GM18505 (cell line): ENCODE results near the gene MRTFA.
"Not testable (repeated sequence)": the region's sequence is repeated elsewhere in the genome, so short reads cannot be mapped to it uniquely, and the experiment has no call there.

ENCODE experiments used
- ATAC-seq: cut with Tn5 transposase; IDR thresholded peaks from one replicate; pipeline ENCODE4 v1.9.1; 2021; ENCODE audit not compliant: unreplicated experiment
- POLR2A ChIP-seq: IDR thresholded peaks from 4 replicates; pipeline ENCODE4 v1.6.1; 2011; ENCODE audit warnings: borderline replicate concordance; ENCODE audit not compliant: insufficient read depth, insufficient read length; ENCODE audit errors: extremely low read depth

MRTFA gene

DNA sequence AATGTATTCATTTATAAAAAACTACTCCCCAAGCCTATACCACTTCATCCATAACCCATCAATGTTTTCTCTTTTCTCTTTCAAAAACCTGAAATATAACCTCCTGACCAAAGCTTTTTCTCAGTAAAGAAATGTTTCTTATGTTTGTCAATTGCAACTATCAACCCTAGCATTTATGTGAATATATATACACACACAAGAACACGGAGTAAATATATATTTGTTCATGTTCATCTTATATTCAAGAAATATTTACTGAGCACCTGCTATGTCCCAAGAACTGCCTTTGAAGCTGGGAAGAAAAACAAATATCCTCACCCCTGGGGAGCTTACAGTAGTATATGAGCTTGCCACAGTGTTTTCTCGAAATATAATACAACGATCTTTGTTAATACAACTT lies 3.5 kb downstream of the MRTFA start:
- ATAC-seq, result no peak
- no peak for TF ChIP-seq POLR2A

DNA sequence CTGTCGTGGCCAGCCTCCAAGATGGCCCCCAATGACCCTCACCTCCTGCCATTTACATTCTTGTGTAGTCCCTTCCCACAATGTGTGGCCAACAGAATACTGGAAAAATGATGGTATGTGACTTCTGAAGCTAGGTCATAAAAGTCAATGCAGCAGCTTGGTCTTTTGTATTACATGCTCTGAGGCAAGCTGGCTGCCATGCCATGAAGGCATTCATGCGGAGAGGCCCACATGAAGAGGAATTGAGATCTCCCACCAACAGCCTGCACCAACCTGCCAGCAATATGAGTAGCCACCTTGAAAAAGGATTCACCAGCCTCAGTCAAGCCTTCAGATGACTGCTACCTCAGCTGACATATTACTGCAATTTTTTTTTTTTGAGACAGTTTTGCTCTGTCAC lies 4.6 kb downstream of the MRTFA start:
- ATAC-seq, result no peak
- TF ChIP-seq POLR2A, result no peak

DNA sequence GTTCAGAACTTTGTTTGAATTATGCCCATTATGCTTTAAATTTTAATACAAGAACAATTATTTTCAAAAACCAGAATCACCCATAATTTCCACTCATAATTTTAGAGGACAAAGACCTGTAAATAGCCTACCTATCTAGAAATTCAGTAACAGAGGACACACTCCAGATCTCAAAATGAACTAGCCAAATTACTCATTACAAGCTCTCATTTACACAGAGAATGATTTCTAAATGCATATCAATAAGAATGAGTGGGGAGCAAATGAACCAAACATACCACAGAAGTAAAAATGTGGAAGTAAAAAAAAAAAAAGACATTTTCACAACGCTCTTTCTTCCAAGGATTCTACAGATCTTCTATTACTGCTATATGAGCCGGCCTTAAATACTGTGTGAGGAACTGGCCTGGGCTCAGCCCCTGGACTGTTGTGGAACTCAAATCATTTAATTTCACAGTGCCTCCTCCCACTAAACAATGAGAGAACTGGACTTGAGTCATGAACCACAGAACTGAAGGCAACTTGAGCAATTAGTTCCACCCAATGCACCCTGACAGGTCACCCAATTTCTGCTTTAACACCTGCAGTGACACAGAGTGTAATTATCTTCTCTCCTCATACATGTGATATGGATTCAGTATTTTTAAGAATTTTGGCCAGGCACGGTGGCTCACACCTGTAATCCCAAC lies 8.0 kb downstream of the MRTFA start:
- TF ChIP-seq POLR2A, result no peak
- no peak for ATAC-seq

DNA sequence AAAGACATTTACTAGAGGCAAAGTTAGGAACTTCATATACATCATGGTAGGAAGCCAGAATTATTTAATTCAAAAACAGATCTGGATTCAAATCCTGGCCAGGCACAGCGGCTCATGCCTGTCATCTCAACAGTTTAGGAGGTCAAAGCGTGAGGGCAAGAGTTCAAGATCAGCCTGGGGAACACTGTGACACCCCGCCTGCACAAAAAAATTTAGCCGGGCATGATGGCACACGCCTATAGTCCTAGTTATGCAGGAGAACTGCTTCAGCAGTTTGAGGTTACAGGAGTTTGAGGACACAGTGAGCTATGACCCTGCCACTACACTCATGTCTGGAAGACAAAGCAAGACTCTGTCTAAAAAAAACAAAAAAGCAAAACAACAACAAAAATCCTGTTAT lies 8.9 kb downstream of the MRTFA start:
- ATAC-seq, result no peak

DNA sequence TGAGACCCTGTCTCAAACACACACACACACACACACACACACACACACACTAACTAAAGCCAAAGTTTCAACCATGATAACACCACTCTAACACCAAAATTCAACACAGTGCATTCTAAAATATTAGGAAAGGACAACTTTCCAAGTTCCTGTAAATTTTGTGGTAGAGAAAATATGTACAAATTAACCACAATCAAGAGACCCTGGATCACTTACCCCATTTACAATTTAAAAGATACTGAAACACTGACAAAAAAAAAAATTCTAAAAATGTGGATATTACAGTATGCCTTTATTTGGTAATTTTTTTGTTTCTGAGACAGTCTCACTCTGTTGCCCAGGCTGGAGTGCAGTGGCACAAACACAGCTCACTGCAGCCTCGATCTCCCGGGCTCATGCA lies 9.7 kb downstream of the MRTFA start:
- ATAC-seq, result no peak
- no peak for TF ChIP-seq POLR2A

More for the DNA sequence above, 8.9 kb downstream of the MRTFA start:
- TF ChIP-seq POLR2A, result no peak

DNA sequence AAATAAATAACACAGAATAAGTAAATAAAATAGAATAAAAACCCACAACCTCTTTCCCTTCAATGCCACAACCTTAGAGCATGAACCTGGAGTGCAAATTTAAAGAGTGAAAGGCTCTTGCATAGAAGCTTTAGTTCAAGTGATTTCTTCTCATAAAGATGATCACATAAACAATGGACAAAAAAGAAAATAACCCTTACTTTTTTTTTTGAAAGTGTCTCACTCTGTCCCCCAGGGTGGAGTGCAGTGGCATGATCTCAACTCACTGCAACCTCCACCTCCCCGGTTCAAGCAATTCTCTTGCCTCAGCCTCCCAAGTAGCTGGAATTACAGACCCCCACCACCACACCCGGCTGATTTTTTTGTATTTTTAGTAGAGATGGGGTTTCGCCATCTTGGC lies 10.7 kb downstream of the MRTFA start:
- ATAC-seq, result not testable (repeated sequence)

DNA sequence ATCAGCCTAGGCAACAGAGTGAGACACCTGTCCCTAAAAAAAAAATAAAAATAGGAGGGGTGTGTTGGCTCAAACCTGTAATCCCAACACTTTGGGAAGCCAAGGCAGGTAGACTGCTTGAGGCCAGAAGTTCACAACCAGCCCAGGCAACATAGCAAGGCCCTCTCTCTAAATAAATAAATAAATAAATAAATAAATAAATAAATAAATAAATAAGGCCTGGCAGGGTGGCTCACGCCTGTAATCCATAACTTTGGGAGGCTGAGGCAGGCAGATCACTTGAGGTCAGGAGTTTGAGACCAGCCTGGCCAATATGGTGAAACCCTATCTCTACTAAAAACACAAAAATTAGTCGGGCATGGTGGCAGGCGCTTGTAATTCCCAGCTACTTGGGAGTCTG lies 11.2 kb downstream of the MRTFA start:
- ATAC-seq, result not testable (repeated sequence)

DNA sequence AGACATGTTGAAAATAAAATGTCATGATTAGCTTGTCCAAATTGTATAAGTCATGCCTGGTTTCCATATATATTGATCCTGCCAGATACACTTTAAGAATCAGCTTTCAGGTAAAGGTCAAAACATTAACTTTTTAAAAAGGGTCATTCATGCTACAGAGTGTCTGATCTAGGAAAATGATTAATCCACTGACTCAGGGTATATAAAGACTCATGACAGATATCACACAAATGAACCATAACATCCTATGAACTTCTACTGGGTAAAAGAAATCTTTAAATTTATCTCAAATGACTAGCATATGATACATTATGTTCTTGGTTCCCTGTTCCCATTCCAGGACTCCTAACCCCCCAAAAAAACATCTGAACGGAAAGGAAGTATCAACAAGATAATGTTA lies 11.7 kb downstream of the MRTFA start:
- no peak for ATAC-seq
- TF ChIP-seq POLR2A, result no peak

GRCh38 chr22:40621309-40622151 lies 15.0 kb downstream of the MRTFA start:
- ATAC-seq, result no peak
- no peak for TF ChIP-seq POLR2A

GRCh38 chr22:40620464-40621046 lies 16.0 kb downstream of the MRTFA start:
- no peak for TF ChIP-seq POLR2A
- ATAC-seq, result no peak

GRCh38 chr22:40618400-40618799 lies 18.1 kb downstream of the MRTFA start:
- no peak for ATAC-seq
- no peak for TF ChIP-seq POLR2A

DNA sequence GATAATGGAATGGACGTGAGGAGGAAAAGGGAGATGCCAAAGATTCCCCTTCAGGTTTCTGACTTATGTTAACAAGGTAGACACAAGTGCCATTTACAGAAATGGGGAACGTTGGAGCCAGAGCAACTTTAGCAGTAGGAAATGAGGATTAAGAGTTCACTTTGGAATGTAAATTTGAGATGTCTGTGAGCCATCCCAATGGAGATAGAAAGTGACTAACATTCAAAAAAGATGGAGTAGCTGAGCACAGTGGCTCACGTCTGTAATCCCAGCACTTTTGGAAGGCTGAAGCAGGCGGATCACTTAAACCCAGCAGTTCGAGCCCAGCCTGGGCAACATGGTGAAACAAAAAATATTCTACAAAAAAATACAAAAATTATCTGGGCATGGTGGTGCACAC lies 19.9 kb downstream of the MRTFA start:
- TF ChIP-seq POLR2A, result no peak
- no peak for ATAC-seq

GRCh38 chr22:40613067-40613466 lies 23.5 kb downstream of the MRTFA start:
- no peak for TF ChIP-seq POLR2A
- no peak for ATAC-seq

DNA sequence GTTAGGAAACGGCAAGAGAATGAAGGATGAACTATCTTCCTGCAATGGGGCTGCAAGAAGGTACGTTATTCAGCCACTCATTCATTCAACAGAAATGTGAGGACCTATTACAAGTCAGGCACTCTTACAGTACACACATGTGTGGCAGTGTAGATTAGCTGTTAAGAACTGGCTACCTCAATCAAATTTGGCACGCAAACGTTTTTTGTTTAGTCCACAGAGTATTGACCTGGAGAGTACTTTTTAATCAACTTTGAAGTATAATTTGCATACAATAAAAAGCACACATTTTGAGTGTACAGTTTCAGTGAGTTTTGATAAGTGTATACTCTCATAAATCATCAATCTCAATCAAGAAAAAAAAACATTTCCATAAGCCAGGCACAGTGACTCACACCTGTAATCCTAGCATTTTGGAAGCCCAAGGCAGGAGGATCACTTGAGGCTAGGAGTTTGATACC lies 24.2 kb downstream of the MRTFA start:
- TF ChIP-seq POLR2A, result no peak
- ATAC-seq, result no peak

- ATAC-seq, result no peak
- TF ChIP-seq POLR2A, result no peak
Measured at GRCh38 chr22:40611606-40612005, 24.9 kb downstream of the MRTFA start.

GRCh38 chr22:40610329-40610850 lies 26.1 kb downstream of the MRTFA start:
- ATAC-seq, result no peak
- no peak for TF ChIP-seq POLR2A
